Progenitor cell of endocrine pancreas (in vitro differentiated cells): ENCODE data around the gene RC3H1. TPM values are rescaled to one million over a fixed set of nuclear protein-coding genes. Genes with fewer than 3 reads are reported as not detected.
A peak's percentile ranks its signal among the peaks of the same experiment; 100 is the strongest.
"Not testable (repeated sequence)": the region's sequence is repeated elsewhere in the genome, so short reads cannot be mapped to it uniquely, and the experiment has no call there.

ENCODE experiments used
- DNase-seq: peaks from one replicate; pipeline ENCODE4 v3.0.0; 2021; ENCODE audit warnings: low spot score; ENCODE audit not compliant: unreplicated experiment
- H3K27ac Mint-ChIP-seq: 2 replicates; pipeline ENCODE4 v1.8.0; 2021; ENCODE audit warnings: mild to moderate bottlenecking, moderate library complexity, mixed read lengths
- H3K27me3 Mint-ChIP-seq: 2 replicates; pipeline ENCODE4 v1.8.0; 2021; ENCODE audit warnings: mixed read lengths
- H3K36me3 Mint-ChIP-seq: 2 replicates; pipeline ENCODE4 v1.8.0; 2022; ENCODE audit warnings: mixed read lengths; ENCODE audit not compliant: insufficient read depth
- H3K4me1 Mint-ChIP-seq: 2 replicates; pipeline ENCODE4 v1.8.0; 2021; ENCODE audit warnings: low read depth, mixed read lengths
- H3K4me3 Mint-ChIP-seq: 2 replicates; pipeline ENCODE4 v1.8.0; 2021; ENCODE audit warnings: low read depth, mild to moderate bottlenecking, moderate library complexity, mixed read lengths
- H3K9me3 Mint-ChIP-seq: 2 replicates; pipeline ENCODE4 v1.8.0; 2021; ENCODE audit warnings: low read depth, mixed read lengths
- total RNA-seq: library from RNA; stranded (reverse); gene quantifications from 2 replicates; pipeline ENCODE4 v1.2.1, GENCODE V29; 2021
- TF ChIP-seq, protein P1 (sequence below): fragments of 200-600 bp; sonication (generic); IDR thresholded peaks from one replicate; pipeline ENCODE4 v1.5.0; 2021; ENCODE audit warnings: antibody characterized with exemption, mild to moderate bottlenecking; ENCODE audit not compliant: unreplicated experiment

RC3H1 gene
- total RNA-seq, 1 donor from 2014 or later = 45.8 TPM

DNA sequence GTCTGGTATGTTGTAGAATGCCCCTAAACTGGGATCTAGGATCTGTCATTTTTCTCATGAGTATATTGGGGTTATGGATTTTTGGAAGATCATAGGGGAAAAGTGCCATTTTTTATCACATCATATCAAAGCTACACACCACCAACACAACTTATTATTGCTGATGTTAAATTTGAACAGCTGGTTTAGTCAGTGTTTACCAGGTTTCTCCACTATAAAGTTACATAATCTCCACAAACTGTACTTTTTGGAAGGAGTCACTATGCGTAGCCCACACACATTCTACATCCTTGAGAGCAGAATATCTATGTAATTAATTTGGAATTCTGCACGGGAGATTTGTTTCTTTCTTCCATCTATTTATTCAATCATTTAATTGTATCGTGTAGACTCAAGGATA lies 35.2 kb downstream of the RC3H1 start:
- DNase-seq = no peak
- no peaks in the 10 kb centered on the region for H3K4me1 Mint-ChIP-seq
- no peak overlapping the region for H3K4me3 Mint-ChIP-seq
- no peaks in the 10 kb centered on the region for H3K27me3 Mint-ChIP-seq
- no peaks in the 10 kb centered on the region for H3K9me3 Mint-ChIP-seq
- H3K36me3 Mint-ChIP-seq = peaks cover 19% of the 10 kb centered on the region
- peak overlapping the region; percentile 27 for H3K27ac Mint-ChIP-seq
- TF ChIP-seq, protein P1, sequence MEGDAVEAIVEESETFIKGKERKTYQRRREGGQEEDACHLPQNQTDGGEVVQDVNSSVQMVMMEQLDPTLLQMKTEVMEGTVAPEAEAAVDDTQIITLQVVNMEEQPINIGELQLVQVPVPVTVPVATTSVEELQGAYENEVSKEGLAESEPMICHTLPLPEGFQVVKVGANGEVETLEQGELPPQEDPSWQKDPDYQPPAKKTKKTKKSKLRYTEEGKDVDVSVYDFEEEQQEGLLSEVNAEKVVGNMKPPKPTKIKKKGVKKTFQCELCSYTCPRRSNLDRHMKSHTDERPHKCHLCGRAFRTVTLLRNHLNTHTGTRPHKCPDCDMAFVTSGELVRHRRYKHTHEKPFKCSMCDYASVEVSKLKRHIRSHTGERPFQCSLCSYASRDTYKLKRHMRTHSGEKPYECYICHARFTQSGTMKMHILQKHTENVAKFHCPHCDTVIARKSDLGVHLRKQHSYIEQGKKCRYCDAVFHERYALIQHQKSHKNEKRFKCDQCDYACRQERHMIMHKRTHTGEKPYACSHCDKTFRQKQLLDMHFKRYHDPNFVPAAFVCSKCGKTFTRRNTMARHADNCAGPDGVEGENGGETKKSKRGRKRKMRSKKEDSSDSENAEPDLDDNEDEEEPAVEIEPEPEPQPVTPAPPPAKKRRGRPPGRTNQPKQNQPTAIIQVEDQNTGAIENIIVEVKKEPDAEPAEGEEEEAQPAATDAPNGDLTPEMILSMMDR = no peak

DNA sequence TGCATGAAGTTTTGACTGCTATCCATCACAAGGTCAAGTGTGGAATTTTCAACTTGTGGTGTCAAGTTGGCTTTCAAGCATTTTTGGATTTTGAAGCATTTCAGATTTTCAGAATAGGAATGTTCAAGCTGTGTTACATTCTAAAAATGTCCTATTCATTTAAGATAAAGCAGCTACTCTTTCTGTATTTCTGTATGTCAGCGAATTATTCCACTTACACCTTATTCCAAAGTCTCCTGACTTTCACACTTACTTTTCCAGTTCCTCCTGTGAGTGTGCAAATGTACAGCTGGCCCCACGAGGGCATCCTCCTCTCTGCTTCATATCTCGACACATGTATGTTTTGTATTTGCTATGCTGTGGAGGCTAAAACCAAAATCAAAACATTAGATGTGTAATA lies 51.9 kb downstream of the RC3H1 start:
- Mint-ChIP-seq H3K4me3 (no peak overlapping the region), H3K27me3 (no peaks in the 10 kb centered on the region), H3K36me3 (peaks cover 26% of the 10 kb centered on the region), H3K4me1 (peaks cover 6% of the 10 kb centered on the region), H3K27ac (no peak overlapping the region), H3K9me3 (no peaks in the 10 kb centered on the region)
- no peak for DNase-seq
- TF ChIP-seq, protein P1 = no peak

DNA sequence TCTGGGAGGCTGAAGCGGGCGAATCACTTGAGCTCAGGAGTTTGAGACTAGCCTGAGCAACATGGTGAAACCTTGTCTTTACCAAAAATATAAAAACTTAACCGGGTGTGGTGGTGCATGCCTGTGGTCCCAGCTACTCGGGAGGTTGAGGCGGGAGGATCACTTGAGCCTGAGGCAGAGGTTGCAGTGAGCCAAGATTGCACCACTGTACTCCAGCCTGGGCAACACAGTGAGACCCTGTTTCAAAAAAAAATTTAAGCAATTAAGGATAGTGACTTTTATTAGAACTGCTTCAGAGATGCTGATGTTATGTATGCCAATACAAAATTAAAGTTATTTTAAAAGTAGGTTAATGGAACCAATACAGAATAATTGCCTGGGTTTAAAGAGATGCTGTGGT lies 56.3 kb downstream of the RC3H1 start:
- H3K27ac Mint-ChIP-seq, H3K9me3 Mint-ChIP-seq, H3K4me1 Mint-ChIP-seq, H3K27me3 Mint-ChIP-seq, H3K4me3 Mint-ChIP-seq, DNase-seq: not testable (repeated sequence)
- peaks cover 28% of the 10 kb centered on the region for H3K36me3 Mint-ChIP-seq

DNA sequence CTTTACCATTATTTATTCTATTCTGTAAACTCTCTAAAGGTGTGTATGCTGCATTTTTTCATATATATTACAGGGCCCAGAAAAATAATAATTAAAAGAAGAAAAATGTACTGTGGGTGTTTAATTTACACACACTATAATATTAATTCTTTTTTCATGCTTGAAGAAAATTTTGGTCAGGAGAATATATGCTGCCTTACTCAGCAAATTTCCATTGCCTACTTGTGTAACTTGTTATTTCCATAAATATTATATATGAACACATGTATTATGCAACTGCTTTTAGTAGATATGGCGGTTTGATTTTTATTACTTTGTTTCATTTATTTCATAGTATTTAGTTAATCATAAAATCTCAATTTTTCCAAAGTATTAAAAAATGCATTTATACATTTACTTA lies 58.7 kb downstream of the RC3H1 start:
- TF ChIP-seq, protein P1 = no peak
- Mint-ChIP-seq H3K36me3 (peaks cover 31% of the 10 kb centered on the region), H3K27me3 (no peaks in the 10 kb centered on the region), H3K27ac (no peak overlapping the region), H3K9me3 (no peaks in the 10 kb centered on the region), H3K4me3 (no peak overlapping the region), H3K4me1 (no peaks in the 10 kb centered on the region)
- no peak for DNase-seq

DNA sequence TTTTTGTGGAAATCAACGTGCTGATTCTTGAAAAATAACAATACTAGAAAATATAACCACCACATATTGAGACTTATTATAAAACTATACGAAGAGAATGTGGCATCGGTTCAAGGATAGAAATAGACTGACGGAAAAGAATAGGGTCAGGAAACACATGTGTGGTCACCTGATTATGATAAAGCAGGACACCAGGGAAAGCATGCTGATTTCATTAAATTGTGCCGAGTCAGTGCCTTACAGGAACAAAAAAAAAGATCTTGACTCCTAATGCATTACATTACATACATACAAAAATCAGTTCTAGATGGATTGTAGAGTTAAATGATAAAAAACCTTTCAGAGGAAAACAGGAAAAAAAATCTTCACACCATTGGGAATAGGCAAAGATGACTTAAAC lies 61.5 kb downstream of the RC3H1 start:
- TF ChIP-seq, protein P1 = no peak
- DNase-seq = no peak
- peaks cover 27% of the 10 kb centered on the region for H3K36me3 Mint-ChIP-seq
- peak overlapping the region; percentile 29 for H3K27ac Mint-ChIP-seq
- no peaks in the 10 kb centered on the region for H3K9me3 Mint-ChIP-seq
- no peaks in the 10 kb centered on the region for H3K27me3 Mint-ChIP-seq
- no peak overlapping the region for H3K4me3 Mint-ChIP-seq
- no peaks in the 10 kb centered on the region for H3K4me1 Mint-ChIP-seq

DNA sequence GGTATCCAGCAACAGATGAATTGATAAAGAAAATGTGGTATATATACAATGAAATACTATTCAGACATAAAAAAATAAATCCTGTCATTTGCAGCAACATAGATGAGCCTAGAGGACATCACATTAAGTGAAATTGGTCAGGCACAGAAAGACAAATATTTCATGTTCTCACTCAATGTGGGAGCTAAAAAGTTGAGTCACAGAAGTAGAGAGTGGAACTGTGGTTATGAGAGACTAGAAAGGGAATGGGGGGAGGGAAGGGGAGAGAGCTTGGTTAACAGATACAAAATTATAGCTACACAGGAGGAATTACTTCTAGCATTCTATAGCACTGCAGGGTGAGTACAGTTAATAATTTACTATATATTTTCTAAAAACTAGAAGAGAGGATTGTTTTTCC lies 68.0 kb downstream of the RC3H1 start:
- Mint-ChIP-seq H3K27ac (no peak overlapping the region), H3K9me3 (no peaks in the 10 kb centered on the region), H3K4me1 (no peaks in the 10 kb centered on the region)

More for the DNA sequence above, 68.0 kb downstream of the RC3H1 start:
- Mint-ChIP-seq H3K27me3 (no peaks in the 10 kb centered on the region), H3K36me3 (peaks cover 32% of the 10 kb centered on the region), H3K4me3 (no peak overlapping the region)
- no peak for DNase-seq
- TF ChIP-seq, protein P1 = no peak
